T-cell (primary cell): ENCODE measurements around the gene SCTR. TPM values are rescaled to one million over a fixed set of nuclear protein-coding genes. Genes with fewer than 3 reads are reported as not detected.

Source experiments
- ATAC-seq, 4 experiments: fragments of 200-7000 bp in 3 of 4; fragments of 150-1000 bp in 1 of 4; cut with Tn5 transposase; replicated peaks in 1 of 4; 1 replicate in 3 of 4; 2 replicates in 1 of 4; pipeline ENCODE4 v1.10.0; 2021; ENCODE audit warnings: moderate library complexity in 3 of 4, mild to moderate bottlenecking in 2 of 4, moderate number of reproducible peaks in 1 of 4
- CTCF ChIA-PET, 2 donors: fragments of 300-600 bp; sonication (Branson Sonifier 250); formaldehyde crosslinking; loops; one replicate each; lab custom pipeline; 2022; ENCODE audit warnings: antibody characterized with exemption in 2 of 2; lab: Charles Lee
- POLR2A ChIA-PET, 2 donors: fragments of 300-600 bp; sonication (Branson Sonifier 250); formaldehyde crosslinking; loops; one replicate each; lab custom pipeline; 2022; ENCODE audit warnings: antibody characterized with exemption in 2 of 2; lab: Charles Lee
- DNase-seq, 35 experiments: peaks; one replicate each; pipeline versions ENCODE4 v3.0.0 to v3.0.0-alpha.2; 2013 to 2023
- H3K27ac ChIP-seq: one replicate; pipeline ENCODE4 v1.5.1; 2013; ENCODE audit warnings: low read length
- H3K27me3 ChIP-seq, 2 experiments: replicated peaks in 1 of 2; 1 replicate in 1 of 2; 2 replicates in 1 of 2; pipeline versions ENCODE4 v1.6.1 to v1.7.0; 2013; ENCODE audit warnings: low read length in 1 of 2, mixed read lengths in 1 of 2; ENCODE audit not compliant: control insufficient read depth in 2 of 2, insufficient read depth in 2 of 2; ENCODE audit errors: extremely low read depth in 1 of 2
- H3K36me3 ChIP-seq, 2 donors: 1 replicate in 1 of 2; 2 replicates in 1 of 2; pipeline versions ENCODE4 v1.6.1 to v1.7.0; 2013; ENCODE audit warnings: low read length in 1 of 2; ENCODE audit not compliant: control insufficient read depth in 2 of 2, insufficient read depth in 1 of 2; ENCODE audit errors: extremely low read depth in 1 of 2
- H3K4me1 ChIP-seq, 2 experiments: 1 replicate in 1 of 2; 2 replicates in 1 of 2; pipeline versions ENCODE4 v1.6.1 to v1.7.0; 2013; ENCODE audit warnings: low read length in 2 of 2, mixed read lengths in 1 of 2; ENCODE audit not compliant: insufficient read depth in 2 of 2, control insufficient read depth in 1 of 2; ENCODE audit errors: extremely low read depth in 1 of 2
- H3K4me3 ChIP-seq, 2 donors: 1 replicate in 1 of 2; 2 replicates in 1 of 2; pipeline versions ENCODE4 v1.5.1 to v1.7.0; 2013; ENCODE audit warnings: mild to moderate bottlenecking in 2 of 2, low read length in 1 of 2, moderate library complexity in 1 of 2; ENCODE audit not compliant: control insufficient read depth in 1 of 2; ENCODE audit errors: extremely low read depth in 1 of 2
- H3K9me3 ChIP-seq: 2 replicates; pipeline ENCODE4 v1.7.0; 2013
- H3K27ac Mint-ChIP-seq, 2 donors: one replicate each; pipeline ENCODE4 v1.8.0; 2020 to 2021; ENCODE audit warnings: mild to moderate bottlenecking in 2 of 2, mixed read lengths in 2 of 2
- H3K27me3 Mint-ChIP-seq, 2 donors: one replicate each; pipeline ENCODE4 v1.8.0; 2021 to 2022; ENCODE audit warnings: mixed read lengths in 2 of 2
- H3K36me3 Mint-ChIP-seq: one replicate; pipeline ENCODE4 v1.8.0; 2021; ENCODE audit warnings: mixed read lengths
- H3K4me1 Mint-ChIP-seq, 3 donors: one replicate each; pipeline ENCODE4 v1.8.0; 2020 to 2022; ENCODE audit warnings: mixed read lengths in 3 of 3, mild to moderate bottlenecking in 1 of 3
- H3K4me3 Mint-ChIP-seq, 3 donors: one replicate each; pipeline ENCODE4 v1.8.0; 2020 to 2022; ENCODE audit warnings: mild to moderate bottlenecking in 3 of 3, mixed read lengths in 3 of 3, moderate library complexity in 3 of 3
- H3K9me3 Mint-ChIP-seq, 3 donors: one replicate each; pipeline ENCODE4 v1.8.0; 2020 to 2022; ENCODE audit warnings: mixed read lengths in 3 of 3
- WGBS: methylation state at CpG from one replicate; pipeline ENCODE4 v1.1.5; 2013; ENCODE audit warnings: missing lambda C conversion rate; ENCODE audit not compliant: insufficient coverage; 5-methylcytosine and 5-hydroxymethylcytosine counted together
- total RNA-seq, 35 experiments: library from RNA in 6 of 35; stranded (reverse) in 6 of 35; fragments of 120-200 nt in 1 of 35; gene quantifications; one replicate each; pipeline versions ENCODE4 v1.2.1 to v1.2.4 and lab custom pipeline; 2013 to 2026

Gene SCTR
- total RNA-seq, 5 donors from 2014 or later (not counting 1 experiment from before 2014, with no cell fraction given): not detected

GRCh38 chr2:119478978-119479295 lies 45.3 kb downstream of the SCTR start:
- no peaks in the 10 kb centered on the region for H3K36me3 Mint-ChIP-seq
- no peaks in the 10 kb centered on the region for H3K9me3 Mint-ChIP-seq
- ChIA-PET CTCF (interaction anchor here in 1 of 2 donors (0.6 kb wide), 1 partner anchor 70 kb away, joined by 4 read pairs; no protein-coding TSS in a partner anchor), POLR2A (no interaction called here)
- H3K27me3 Mint-ChIP-seq: peaks cover 11 to 34% of the 10 kb centered on the region in 2 donors
- H3K36me3 ChIP-seq: no peaks in the 10 kb centered on the region
- peaks cover 0 to 31% of the 10 kb centered on the region in 2 experiments for H3K27me3 ChIP-seq
- H3K4me3 Mint-ChIP-seq: no peak overlapping the region
- no peaks in the 10 kb centered on the region for H3K4me1 Mint-ChIP-seq
- no peaks in the 10 kb centered on the region for H3K4me1 ChIP-seq
- H3K27ac Mint-ChIP-seq: no peak overlapping the region
- DNase-seq (no peak), ATAC-seq (no peak)
- H3K4me3 ChIP-seq: no peak overlapping the region
- H3K9me3 ChIP-seq: no peaks in the 10 kb centered on the region
- WGBS: 76% methylated on average over 2 of the region's 3 CpGs
- no peak overlapping the region for H3K27ac ChIP-seq

DNA sequence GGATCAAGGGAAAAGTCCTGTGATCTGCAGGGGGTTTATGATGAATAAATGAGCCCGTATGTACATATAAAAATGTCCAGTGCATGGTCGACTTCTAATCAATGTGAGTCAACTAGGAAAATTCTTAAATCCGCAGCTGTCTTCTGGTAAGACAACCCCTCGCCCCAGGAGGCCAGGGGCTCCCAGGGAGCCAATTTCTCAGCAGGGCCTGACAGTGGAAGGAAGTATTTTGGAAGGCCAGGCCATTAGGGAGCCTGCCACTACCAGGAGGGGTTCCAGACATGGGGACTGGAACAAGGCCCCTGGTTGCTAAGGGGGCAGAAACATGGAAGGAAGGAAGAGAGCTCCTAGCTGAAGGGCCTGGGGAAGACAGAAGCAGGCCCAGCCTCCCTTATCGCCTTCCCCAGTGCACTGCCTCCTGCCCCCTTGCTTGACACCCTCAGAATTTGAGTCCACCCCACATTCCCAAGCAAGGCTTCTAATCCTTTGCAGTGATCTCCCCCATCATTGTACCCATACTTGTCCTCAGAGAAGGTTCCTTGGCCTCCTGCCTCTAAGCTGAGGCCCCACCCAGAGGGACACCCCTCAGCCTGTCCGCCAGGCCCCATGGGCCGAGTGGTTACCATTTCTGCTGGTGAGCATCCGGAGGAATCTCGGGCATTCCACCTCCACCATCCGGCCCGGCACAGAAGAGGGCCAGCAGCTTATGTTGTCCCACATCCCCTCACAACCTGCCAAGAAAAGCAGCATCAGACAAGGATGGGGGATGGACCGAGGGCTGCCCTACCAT lies 45.9 kb downstream of the SCTR start:
- no peaks in the 10 kb centered on the region for H3K36me3 Mint-ChIP-seq
- no peak overlapping the region for H3K4me3 Mint-ChIP-seq
- Histone ChIP-seq H3K4me1 (no peaks in the 10 kb centered on the region), H3K9me3 (no peaks in the 10 kb centered on the region), H3K27ac (no peak overlapping the region), H3K36me3 (no peaks in the 10 kb centered on the region), H3K27me3 (peaks cover 0 to 35% of the 10 kb centered on the region in 2 experiments), H3K4me3 (no peak overlapping the region)
- ChIA-PET POLR2A (no interaction called here), CTCF (interaction anchor here (0.6 to 0.8 kb wide), 2 partner anchors 8 to 70 kb away, joined by 3 to 4 read pairs; no protein-coding TSS in a partner anchor)
- no peaks in the 10 kb centered on the region for H3K4me1 Mint-ChIP-seq
- WGBS: 75% methylated on average over 9 of the region's 12 CpGs
- peaks cover 6 to 29% of the 10 kb centered on the region in 2 donors for H3K27me3 Mint-ChIP-seq
- ATAC-seq: no peak
- H3K9me3 Mint-ChIP-seq: no peaks in the 10 kb centered on the region
- no peak overlapping the region for H3K27ac Mint-ChIP-seq
- DNase-seq: no peak

GRCh38 chr2:119477113-119477505 lies 47.2 kb downstream of the SCTR start:
- Mint-ChIP-seq H3K36me3 (no peaks in the 10 kb centered on the region), H3K9me3 (no peaks in the 10 kb centered on the region), H3K4me1 (no peaks in the 10 kb centered on the region), H3K4me3 (no peak overlapping the region), H3K27me3 (peaks cover 6 to 26% of the 10 kb centered on the region in 2 donors), H3K27ac (no peak overlapping the region)
- H3K4me1 ChIP-seq: no peaks in the 10 kb centered on the region
- H3K9me3 ChIP-seq: no peaks in the 10 kb centered on the region
- ChIA-PET CTCF (interaction anchor here (0.8 to 1.5 kb wide), 5 partner anchors 9 to 595 kb away, joined by 3 read pairs; no protein-coding TSS in a partner anchor), POLR2A (no interaction called here)
- no peak overlapping the region for H3K27ac ChIP-seq
- no peaks in the 10 kb centered on the region for H3K36me3 ChIP-seq
- 60% methylated on average over 9 of the region's 9 CpGs for WGBS
- no peak overlapping the region for H3K4me3 ChIP-seq
- ATAC-seq (no peak), DNase-seq (no peak)
- H3K27me3 ChIP-seq: peaks cover 0 to 31% of the 10 kb centered on the region in 2 experiments

DNA sequence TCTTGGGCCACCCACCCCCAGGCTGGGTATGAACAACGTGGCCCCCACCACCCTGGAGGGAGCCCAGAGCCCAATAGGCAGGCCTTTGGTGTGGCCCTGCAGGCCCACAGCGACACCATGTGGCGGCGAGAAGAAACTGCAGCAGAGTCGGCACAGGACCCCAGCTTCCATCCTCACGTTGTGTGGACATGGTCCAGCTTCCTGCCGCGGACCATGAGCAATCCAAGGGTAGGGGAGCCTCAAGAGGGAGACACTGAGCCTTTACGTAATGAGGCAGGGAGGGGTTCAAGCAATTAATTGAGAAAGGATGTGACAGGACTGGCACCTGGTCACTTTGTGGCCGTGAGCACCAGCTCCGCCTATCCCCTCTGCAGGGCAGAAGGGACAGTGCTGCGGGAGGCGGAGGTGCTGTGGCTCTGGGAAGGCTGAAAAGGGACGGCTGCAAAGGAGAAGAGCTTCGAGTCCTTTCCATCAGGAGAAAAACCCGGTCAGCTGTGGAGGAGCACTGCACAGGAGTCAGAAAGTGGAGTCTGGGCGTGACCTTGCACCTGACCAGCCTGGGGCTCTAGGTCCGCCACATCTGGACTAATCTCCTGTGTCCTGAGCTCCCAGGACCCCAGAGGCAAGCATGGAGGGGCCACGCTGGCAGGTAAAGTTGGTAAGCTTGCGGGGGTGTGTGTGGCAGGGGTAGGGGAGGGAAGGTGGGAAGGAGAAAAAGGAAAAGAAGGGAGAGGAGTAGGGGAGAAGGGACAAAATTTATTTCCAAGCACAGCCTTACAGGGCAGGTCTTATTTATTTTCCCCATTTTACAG lies 47.8 kb downstream of the SCTR start:
- DNase-seq (peak in 17 of 35 experiments; percentile 5 to 45 (median 15)), ATAC-seq (peak in 1 of 4 experiments; percentile 35)
- peaks cover 6 to 26% of the 10 kb centered on the region in 2 donors for H3K27me3 Mint-ChIP-seq
- Histone ChIP-seq H3K4me3 (no peak overlapping the region), H3K27me3 (peaks cover 0 to 26% of the 10 kb centered on the region in 2 experiments), H3K4me1 (no peaks in the 10 kb centered on the region), H3K9me3 (no peaks in the 10 kb centered on the region), H3K27ac (no peak overlapping the region), H3K36me3 (no peaks in the 10 kb centered on the region)
- H3K27ac Mint-ChIP-seq: no peak overlapping the region
- no peaks in the 10 kb centered on the region for H3K36me3 Mint-ChIP-seq
- ChIA-PET CTCF (interaction anchor here (0.6 to 1.5 kb wide), 5 partner anchors 9 to 595 kb away, joined by 3 read pairs; no protein-coding TSS in a partner anchor), POLR2A (no interaction called here)
- no peaks in the 10 kb centered on the region for H3K4me1 Mint-ChIP-seq
- 24% methylated on average over 16 of the region's 20 CpGs for WGBS
- H3K9me3 Mint-ChIP-seq: no peaks in the 10 kb centered on the region
- H3K4me3 Mint-ChIP-seq: no peak overlapping the region

DNA sequence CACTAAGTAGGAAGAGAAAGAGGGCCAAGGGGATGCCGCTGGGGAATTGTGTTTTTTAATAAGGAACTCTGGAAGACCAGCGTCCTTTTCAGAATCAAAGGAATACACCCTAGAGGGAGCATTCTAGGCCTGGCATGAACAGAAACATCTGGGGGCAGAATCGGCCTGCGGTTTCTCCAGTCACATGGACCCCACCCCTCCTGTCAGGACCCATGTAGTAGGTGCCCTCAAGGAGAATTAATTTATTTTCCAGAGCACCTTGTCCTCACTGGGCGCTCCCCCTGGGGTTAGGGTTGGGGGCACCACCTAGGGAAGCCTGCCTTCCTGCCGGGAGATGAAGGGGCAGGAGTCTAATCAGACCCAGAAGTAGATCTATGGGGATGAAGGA lies 48.4 kb downstream of the SCTR start:
- Histone ChIP-seq H3K4me3 (no peak overlapping the region), H3K9me3 (no peaks in the 10 kb centered on the region), H3K27ac (no peak overlapping the region), H3K36me3 (no peaks in the 10 kb centered on the region), H3K4me1 (no peaks in the 10 kb centered on the region), H3K27me3 (peaks cover 0 to 26% of the 10 kb centered on the region in 2 experiments)
- no peaks in the 10 kb centered on the region for H3K36me3 Mint-ChIP-seq
- no peak overlapping the region for H3K4me3 Mint-ChIP-seq
- DNase-seq (no peak), ATAC-seq (no peak)
- no peak overlapping the region for H3K27ac Mint-ChIP-seq
- ChIA-PET POLR2A (no interaction called here), CTCF (interaction anchor here in 1 of 2 donors (1.5 kb wide), 1 partner anchor 594 kb away, joined by 3 read pairs; no protein-coding TSS in a partner anchor)
- H3K4me1 Mint-ChIP-seq: no peaks in the 10 kb centered on the region
- WGBS: 70% methylated on average over 2 of the region's 6 CpGs
- H3K9me3 Mint-ChIP-seq: no peaks in the 10 kb centered on the region
- H3K27me3 Mint-ChIP-seq: peaks cover 6 to 22% of the 10 kb centered on the region in 2 donors

DNA sequence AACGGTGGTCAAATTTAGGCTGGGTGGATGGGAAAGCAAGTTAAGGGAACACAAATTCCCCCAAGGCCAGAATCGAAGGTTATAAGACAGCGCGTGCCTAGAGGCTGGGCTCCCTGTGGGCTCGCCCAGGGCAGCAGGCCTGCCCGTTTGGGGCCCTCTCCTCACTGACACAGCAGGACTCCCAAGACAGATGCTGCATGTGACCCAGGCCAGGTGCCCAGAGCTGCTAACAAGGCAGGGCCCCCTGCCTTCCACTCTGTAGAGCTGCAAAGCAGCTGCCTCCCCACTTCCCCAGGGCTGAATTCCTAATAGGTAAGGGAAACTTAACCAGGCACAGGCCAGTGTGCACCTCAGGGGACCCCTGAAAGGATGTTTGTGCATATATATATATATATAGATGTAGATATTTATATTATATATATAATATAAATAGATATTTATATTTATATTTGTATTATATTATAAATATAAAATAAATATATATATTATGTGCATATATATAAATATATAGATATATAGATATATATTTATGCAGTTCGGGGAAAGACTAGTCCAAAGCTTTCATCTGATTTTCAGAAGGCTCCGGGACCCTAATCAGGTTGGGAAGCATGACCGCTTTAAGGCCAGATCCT lies 48.9 kb downstream of the SCTR start:
- no peaks in the 10 kb centered on the region for H3K9me3 ChIP-seq
- no peak overlapping the region for H3K27ac ChIP-seq
- POLR2A ChIA-PET: no interaction called here
- no peaks in the 10 kb centered on the region for H3K4me1 ChIP-seq
- no peaks in the 10 kb centered on the region for H3K9me3 Mint-ChIP-seq
- H3K36me3 Mint-ChIP-seq: no peaks in the 10 kb centered on the region
- peaks cover 6 to 21% of the 10 kb centered on the region in 2 donors for H3K27me3 Mint-ChIP-seq
- no peaks in the 10 kb centered on the region for H3K4me1 Mint-ChIP-seq
- H3K27ac Mint-ChIP-seq: no peak overlapping the region
- DNase-seq: no peak
- no peak overlapping the region for H3K4me3 Mint-ChIP-seq
- H3K4me3 ChIP-seq: no peak overlapping the region
- 77% methylated on average over 7 of the region's 9 CpGs for WGBS
- ATAC-seq: no peak
- H3K36me3 ChIP-seq: no peaks in the 10 kb centered on the region
- H3K27me3 ChIP-seq: peaks cover 0 to 26% of the 10 kb centered on the region in 2 experiments
- CTCF ChIA-PET: interaction anchor here in 1 of 2 donors (1.5 kb wide), 1 partner anchor 594 kb away, joined by 3 read pairs; no protein-coding TSS in a partner anchor
